ENCODE measurements around the gene SMPD4. TPM values are rescaled to one million over a fixed set of nuclear protein-coding genes. Genes with fewer than 3 reads are reported as not detected.

Gene SMPD4
- total and polyA plus RNA-seq, 2 of the 13 experiments (the other 11 are each of a cell fraction or from before 2014, with no cell fraction given), result 63.2 to 70.5 TPM

GRCh38 chr2:130183512-130184373 is 2.3 kb upstream of the SMPD4 start (continued):
- 0 out of 2 replicates have a peak, but pooled peaks have one; percentile 7 for TF ChIP-seq ZFY (CRISPR knock-in tag; IDR thresholded peaks at IDR 0.05)
- TF ChIP-seq CBFB (CRISPR knock-in tag; IDR thresholded peaks at IDR 0.05), result no peak
- 0 out of 2 replicates have a peak, but pooled peaks have one; percentile 21 for TF ChIP-seq GZF1 (CRISPR knock-in tag; IDR thresholded peaks at IDR 0.05)
- no peak for TF ChIP-seq CREM (IDR thresholded peaks at IDR 0.05)
- no peak for TF ChIP-seq CREM (CRISPR knock-in tag; IDR thresholded peaks at IDR 0.05)
- TF ChIP-seq ZNF597 (CRISPR knock-in tag; IDR thresholded peaks at IDR 0.05), result no peak
- TF ChIP-seq SMAD9 (CRISPR knock-in tag; IDR thresholded peaks at IDR 0.05), result no peak
- no peak for TF ChIP-seq AFF4 (CRISPR knock-in tag; IDR thresholded peaks at IDR 0.05)
- TF ChIP-seq ZNF263 (CRISPR knock-in tag; IDR thresholded peaks at IDR 0.05), result no peak
- no peak for TF ChIP-seq MATR3 (CRISPR knock-in tag; IDR thresholded peaks at IDR 0.05)
- TF ChIP-seq ZBTB7A (CRISPR knock-in tag; IDR thresholded peaks at IDR 0.05), result no peak
- TF ChIP-seq ZNF550 (CRISPR knock-in tag; IDR thresholded peaks at IDR 0.05; ENCODE audit: borderline replicate concordance), result no peak
- no peak for TF ChIP-seq ZNF749 (CRISPR knock-in tag; IDR thresholded peaks at IDR 0.05; ENCODE audit: borderline replicate concordance)
- no peak for TF ChIP-seq ZNF552 (CRISPR knock-in tag; IDR thresholded peaks at IDR 0.05; ENCODE audit: borderline replicate concordance)
- TF ChIP-seq HNF1A (IDR thresholded peaks at IDR 0.05; ENCODE audit: low read depth), result no peak
- TF ChIP-seq HNF1A (CRISPR knock-in tag; IDR thresholded peaks at IDR 0.05; ENCODE audit: borderline replicate concordance), result no peak
- no peak for TF ChIP-seq CENPX (CRISPR knock-in tag; IDR thresholded peaks at IDR 0.05)
- TF ChIP-seq KMT2A (CRISPR knock-in tag; IDR thresholded peaks at IDR 0.05), result 0 out of 2 replicates have a peak, but pooled peaks have one; percentile 20
- no peak for TF ChIP-seq ELF3 (CRISPR knock-in tag; IDR thresholded peaks at IDR 0.05)
- TF ChIP-seq ZNF292 (CRISPR knock-in tag; IDR thresholded peaks at IDR 0.05; ENCODE audit: borderline replicate concordance, low read depth), result 0 out of 2 replicates have a peak, but pooled peaks have one; percentile 35
- TF ChIP-seq ZZZ3 (CRISPR knock-in tag; IDR thresholded peaks at IDR 0.05; ENCODE audit: borderline replicate concordance), result no peak
- no peak for TF ChIP-seq MTF1 (CRISPR knock-in tag; IDR thresholded peaks at IDR 0.05)

Data from HepG2 (cell line).